SK-N-SH treated with all-trans-retinoic acid at 6 μM for 48 hours (cell line): Measurements from ENCODE around the gene GNL2.

Experiments
- ARNTL ChIP-seq: fragments of 450-650 bp; formaldehyde crosslinking; IDR thresholded peaks from 2 replicates; pipeline ENCODE4 v1.5.0; 2020; ENCODE audit warnings: low read depth, mild to moderate bottlenecking, moderate library complexity, borderline replicate concordance
- CSDC2 ChIP-seq: fragments of 250-450 bp; sonication (Bioruptor Pico); IDR thresholded peaks from 2 replicates; pipeline ENCODE4 v1.5.0; 2020; ENCODE audit warnings: mild to moderate bottlenecking, moderate library complexity
- ESRRG ChIP-seq: fragments of 250-450 bp; sonication (Bioruptor Pico); IDR thresholded peaks from 2 replicates; pipeline ENCODE4 v1.6.1; 2021; ENCODE audit warnings: mild to moderate bottlenecking
- ISL1 ChIP-seq: fragments of 250-450 bp; sonication (Bioruptor Pico); IDR thresholded peaks from 2 replicates; pipeline ENCODE4 v2.1.2; 2022; ENCODE audit warnings: mild to moderate bottlenecking, moderate library complexity
- OSR1 ChIP-seq: fragments of 250-450 bp; sonication (Bioruptor Pico); IDR thresholded peaks from 2 replicates; pipeline ENCODE4 v1.8.0; 2022; ENCODE audit warnings: moderate library complexity, mild to moderate bottlenecking, inconsistent platforms
- PPARA ChIP-seq: fragments of 250-450 bp; sonication (Bioruptor Pico); IDR thresholded peaks from 2 replicates; pipeline ENCODE4 v1.5.0; 2020; ENCODE audit warnings: mild to moderate bottlenecking, borderline replicate concordance
- SNAI2 ChIP-seq: fragments of 250-450 bp; sonication (Bioruptor Pico); IDR thresholded peaks from 2 replicates; pipeline ENCODE4 v1.5.0; 2020; ENCODE audit warnings: mild to moderate bottlenecking, moderate library complexity
- TCF4 ChIP-seq: fragments of 250-450 bp; sonication (Bioruptor Pico); IDR thresholded peaks from 2 replicates; pipeline ENCODE4 v1.8.0; 2021; ENCODE audit warnings: mild to moderate bottlenecking, moderate library complexity, borderline replicate concordance
- TOX ChIP-seq: fragments of 250-450 bp; sonication (Bioruptor Pico); IDR thresholded peaks from 2 replicates; pipeline ENCODE4 v1.8.0; 2021; ENCODE audit warnings: mild to moderate bottlenecking, moderate library complexity, borderline replicate concordance
- ZNF565 ChIP-seq: fragments of 450-650 bp; formaldehyde crosslinking; conservative IDR thresholded peaks from 2 replicates; pipeline ENCODE4 v1.5.0; 2020; ENCODE audit warnings: low read depth, mild to moderate bottlenecking, moderate library complexity
- ZNF8 ChIP-seq: fragments of 450-650 bp; formaldehyde crosslinking; IDR thresholded peaks from 2 replicates; pipeline ENCODE4 v1.5.0; 2020; ENCODE audit warnings: mild to moderate bottlenecking, moderate library complexity
- TF ChIP-seq, protein P1 (sequence below): fragments of 250-450 bp; sonication (Bioruptor Pico); IDR thresholded peaks from 2 replicates; pipeline ENCODE4 v1.8.0; 2021; ENCODE audit warnings: low read depth, mild to moderate bottlenecking, moderate library complexity, borderline replicate concordance
- TF ChIP-seq, protein P2 (sequence below): fragments of 250-450 bp; sonication (Bioruptor Pico); IDR thresholded peaks from 2 replicates; pipeline ENCODE4 v1.5.0; 2020; ENCODE audit warnings: mild to moderate bottlenecking, moderate library complexity
- TF ChIP-seq, protein P3 (sequence below): fragments of 250-450 bp; sonication (Bioruptor Pico); IDR thresholded peaks from 2 replicates; pipeline ENCODE4 v1.8.0; 2020; ENCODE audit warnings: mild to moderate bottlenecking, moderate library complexity, borderline replicate concordance

DNA sequence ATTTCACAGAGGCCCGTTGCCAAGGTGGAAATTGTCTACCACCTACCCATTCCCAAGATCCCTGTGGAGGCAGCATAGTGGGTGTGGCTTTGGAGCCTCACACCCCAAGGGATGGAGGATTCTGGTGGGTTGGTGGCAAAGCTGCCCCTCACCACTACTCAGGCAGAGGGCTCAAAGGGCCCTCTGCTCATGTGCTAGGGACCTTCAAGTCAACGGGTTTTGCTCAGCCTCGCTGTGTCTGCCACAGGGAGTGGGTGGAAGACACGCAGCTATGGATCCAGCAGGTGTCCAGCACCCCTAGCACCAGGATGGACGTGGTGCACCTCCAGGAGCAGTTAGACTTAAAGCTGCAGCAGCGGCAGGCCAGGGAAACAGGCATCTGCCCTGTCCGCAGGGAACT, 36.7 kb downstream of the GNL2 start:
- TF ChIP-seq PPARA (CRISPR knock-in tag) = no peak
- TF ChIP-seq TCF4 (CRISPR knock-in tag) = no peak
- TF ChIP-seq, protein P1, sequence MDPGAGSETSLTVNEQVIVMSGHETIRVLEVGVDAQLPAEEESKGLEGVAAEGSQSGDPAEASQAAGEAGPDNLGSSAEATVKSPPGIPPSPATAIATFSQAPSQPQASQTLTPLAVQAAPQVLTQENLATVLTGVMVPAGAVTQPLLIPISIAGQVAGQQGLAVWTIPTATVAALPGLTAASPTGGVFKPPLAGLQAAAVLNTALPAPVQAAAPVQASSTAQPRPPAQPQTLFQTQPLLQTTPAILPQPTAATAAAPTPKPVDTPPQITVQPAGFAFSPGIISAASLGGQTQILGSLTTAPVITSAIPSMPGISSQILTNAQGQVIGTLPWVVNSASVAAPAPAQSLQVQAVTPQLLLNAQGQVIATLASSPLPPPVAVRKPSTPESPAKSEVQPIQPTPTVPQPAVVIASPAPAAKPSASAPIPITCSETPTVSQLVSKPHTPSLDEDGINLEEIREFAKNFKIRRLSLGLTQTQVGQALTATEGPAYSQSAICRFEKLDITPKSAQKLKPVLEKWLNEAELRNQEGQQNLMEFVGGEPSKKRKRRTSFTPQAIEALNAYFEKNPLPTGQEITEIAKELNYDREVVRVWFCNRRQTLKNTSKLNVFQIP (CRISPR knock-in tag) = no peak
- no peak for TF ChIP-seq ISL1 (CRISPR knock-in tag)
- no peak for TF ChIP-seq SNAI2 (CRISPR knock-in tag)
- no peak for TF ChIP-seq ARNTL (CRISPR knock-in tag)
- TF ChIP-seq OSR1 = no peak
- no peak for TF ChIP-seq ZNF8 (CRISPR knock-in tag)
- TF ChIP-seq, protein P2, sequence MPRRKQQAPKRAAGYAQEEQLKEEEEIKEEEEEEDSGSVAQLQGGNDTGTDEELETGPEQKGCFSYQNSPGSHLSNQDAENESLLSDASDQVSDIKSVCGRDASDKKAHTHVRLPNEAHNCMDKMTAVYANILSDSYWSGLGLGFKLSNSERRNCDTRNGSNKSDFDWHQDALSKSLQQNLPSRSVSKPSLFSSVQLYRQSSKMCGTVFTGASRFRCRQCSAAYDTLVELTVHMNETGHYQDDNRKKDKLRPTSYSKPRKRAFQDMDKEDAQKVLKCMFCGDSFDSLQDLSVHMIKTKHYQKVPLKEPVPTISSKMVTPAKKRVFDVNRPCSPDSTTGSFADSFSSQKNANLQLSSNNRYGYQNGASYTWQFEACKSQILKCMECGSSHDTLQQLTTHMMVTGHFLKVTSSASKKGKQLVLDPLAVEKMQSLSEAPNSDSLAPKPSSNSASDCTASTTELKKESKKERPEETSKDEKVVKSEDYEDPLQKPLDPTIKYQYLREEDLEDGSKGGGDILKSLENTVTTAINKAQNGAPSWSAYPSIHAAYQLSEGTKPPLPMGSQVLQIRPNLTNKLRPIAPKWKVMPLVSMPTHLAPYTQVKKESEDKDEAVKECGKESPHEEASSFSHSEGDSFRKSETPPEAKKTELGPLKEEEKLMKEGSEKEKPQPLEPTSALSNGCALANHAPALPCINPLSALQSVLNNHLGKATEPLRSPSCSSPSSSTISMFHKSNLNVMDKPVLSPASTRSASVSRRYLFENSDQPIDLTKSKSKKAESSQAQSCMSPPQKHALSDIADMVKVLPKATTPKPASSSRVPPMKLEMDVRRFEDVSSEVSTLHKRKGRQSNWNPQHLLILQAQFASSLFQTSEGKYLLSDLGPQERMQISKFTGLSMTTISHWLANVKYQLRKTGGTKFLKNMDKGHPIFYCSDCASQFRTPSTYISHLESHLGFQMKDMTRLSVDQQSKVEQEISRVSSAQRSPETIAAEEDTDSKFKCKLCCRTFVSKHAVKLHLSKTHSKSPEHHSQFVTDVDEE (CRISPR knock-in tag) = no peak
- no peak for TF ChIP-seq ESRRG
- TF ChIP-seq ZNF565 (CRISPR knock-in tag) = no peak
- TF ChIP-seq, protein P3, sequence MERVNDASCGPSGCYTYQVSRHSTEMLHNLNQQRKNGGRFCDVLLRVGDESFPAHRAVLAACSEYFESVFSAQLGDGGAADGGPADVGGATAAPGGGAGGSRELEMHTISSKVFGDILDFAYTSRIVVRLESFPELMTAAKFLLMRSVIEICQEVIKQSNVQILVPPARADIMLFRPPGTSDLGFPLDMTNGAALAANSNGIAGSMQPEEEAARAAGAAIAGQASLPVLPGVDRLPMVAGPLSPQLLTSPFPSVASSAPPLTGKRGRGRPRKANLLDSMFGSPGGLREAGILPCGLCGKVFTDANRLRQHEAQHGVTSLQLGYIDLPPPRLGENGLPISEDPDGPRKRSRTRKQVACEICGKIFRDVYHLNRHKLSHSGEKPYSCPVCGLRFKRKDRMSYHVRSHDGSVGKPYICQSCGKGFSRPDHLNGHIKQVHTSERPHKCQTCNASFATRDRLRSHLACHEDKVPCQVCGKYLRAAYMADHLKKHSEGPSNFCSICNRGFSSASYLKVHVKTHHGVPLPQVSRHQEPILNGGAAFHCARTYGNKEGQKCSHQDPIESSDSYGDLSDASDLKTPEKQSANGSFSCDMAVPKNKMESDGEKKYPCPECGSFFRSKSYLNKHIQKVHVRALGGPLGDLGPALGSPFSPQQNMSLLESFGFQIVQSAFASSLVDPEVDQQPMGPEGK (CRISPR knock-in tag) = no peak
- TF ChIP-seq CSDC2 (CRISPR knock-in tag) = no peak
- TF ChIP-seq TOX (CRISPR knock-in tag) = no peak
